HepG2 (cell line): ENCODE data around the gene RTKN2. TPM values are rescaled to one million over a fixed set of nuclear protein-coding genes. Genes with fewer than 3 reads are reported as not detected.

ENCODE experiments used
- ATAC-seq: fragments of 200-7000 bp; cut with Tn5 transposase; 3 replicates; pipeline ENCODE4 v1.9.1; 2020; ENCODE audit warnings: mild to moderate bottlenecking, moderate library complexity
- BruUV-seq: library from RNA; stranded (reverse); fragments of 400-500 nt; replicated peaks from 2 replicates; lab custom pipeline; 2021; lab: Mats Ljungman, UMichigan
- CTCF ChIA-PET: fragments of 300-600 bp; formaldehyde crosslinking; extraction: SDS; loops from one replicate; lab custom pipeline; 2021; ENCODE audit warnings: low total read pairs, inconsistent platforms, low intra/inter-chr PET ratio; lab: Yijun Ruan, JAX
- POLR2A ChIA-PET: fragments of 350-600 bp; sonication (Branson Sonifier 250); formaldehyde crosslinking; loops from one replicate; lab custom pipeline; 2020; ENCODE audit warnings: antibody characterized with exemption, inconsistent platforms; lab: Yijun Ruan, JAX
- DNase-seq: peaks from one replicate; pipeline ENCODE4 v3.0.0-alpha.2; 2015; ENCODE audit warnings: low spot score
- FAIRE-seq: peaks from 3 replicates; lab custom pipeline; 2011; peaks lifted over from hg19 to GRCh38; lab: Jason Lieb, UNC
- H2AFZ ChIP-seq: one replicate; pipeline ENCODE4 v1.6.1; 2011; ENCODE audit warnings: low read length, inconsistent platforms
- H3K27ac ChIP-seq: fragments of 300-600 bp; 3 replicates; pipeline ENCODE4 v1.8.0; 2011; ENCODE audit warnings: mixed run types, mild to moderate bottlenecking, mixed read lengths, low read length, inconsistent platforms; ENCODE audit not compliant: insufficient read depth; ENCODE audit errors: extremely low read length
- H3K27me3 ChIP-seq, 2 experiments: fragments of 200-600 bp in 1 of 2; 2 replicates in 1 of 2; 3 replicates in 1 of 2; pipeline versions ENCODE4 v1.6.0 to v1.8.0; 2011; ENCODE audit warnings: low read length in 2 of 2, mild to moderate bottlenecking in 2 of 2, moderate library complexity in 2 of 2, inconsistent platforms in 1 of 2; ENCODE audit not compliant: insufficient read depth in 2 of 2, control insufficient read depth in 1 of 2
- H3K36me3 ChIP-seq, 2 experiments: fragments of 200-600 bp in 1 of 2; replicated peaks in 1 of 2; 2 replicates in 1 of 2; 3 replicates in 1 of 2; pipeline versions ENCODE4 v1.5.1 to v1.8.0; 2011; ENCODE audit warnings: low read length in 2 of 2, inconsistent platforms in 1 of 2; ENCODE audit not compliant: insufficient read depth in 2 of 2, control insufficient read depth in 1 of 2
- H3K4me1 ChIP-seq: 2 replicates; pipeline ENCODE4 v1.5.1; 2012; ENCODE audit warnings: low read length, inconsistent platforms; ENCODE audit not compliant: insufficient read depth
- H3K4me2 ChIP-seq: 2 replicates; pipeline ENCODE4 v1.6.0; 2011; ENCODE audit warnings: low read depth, low read length, inconsistent platforms
- H3K4me3 ChIP-seq, 3 experiments: fragments of 200-600 bp in 1 of 3; sonication (generic), shearing (Covaris generic) in 1 of 3; replicated peaks in 1 of 3; 2 replicates each; pipeline ENCODE4 v1.5.1; 2011 to 2016; ENCODE audit warnings: low read length in 3 of 3, inconsistent platforms in 2 of 3, low read depth in 2 of 3, mild to moderate bottlenecking in 2 of 3, control low read depth in 1 of 3, mixed read lengths in 1 of 3; ENCODE audit not compliant: insufficient read depth in 1 of 3
- H3K79me2 ChIP-seq: one replicate; pipeline ENCODE4 v1.6.1; 2011; ENCODE audit warnings: low read length, inconsistent platforms; ENCODE audit not compliant: insufficient read depth
- H3K9ac ChIP-seq: 2 replicates; pipeline ENCODE4 v1.6.0; 2011; ENCODE audit warnings: mild to moderate bottlenecking, low read depth, low read length, inconsistent platforms; ENCODE audit not compliant: insufficient read depth
- H3K9me3 ChIP-seq: 2 replicates; pipeline ENCODE4 v1.5.1; 2012; ENCODE audit warnings: mild to moderate bottlenecking, low read length
- H4K20me1 ChIP-seq: 2 replicates; pipeline ENCODE4 v1.6.0; 2011; ENCODE audit warnings: inconsistent platforms, mild to moderate bottlenecking, low read length, moderate library complexity; ENCODE audit not compliant: insufficient read depth
- EZH2 ChIP-seq: conservative IDR thresholded peaks from 2 replicates; pipeline ENCODE4 v1.6.1; 2012; ENCODE audit warnings: mild to moderate bottlenecking, low read depth, low read length, moderate library complexity
- FOXA3 ChIP-seq: IDR thresholded peaks from 2 replicates; pipeline ENCODE4 v1.6.1; 2016; ENCODE audit warnings: missing genetic modification reagents, missing compliant biosample characterization
- RFXANK ChIP-seq: IDR thresholded peaks from 2 replicates; pipeline ENCODE4 v1.6.1; 2016
- YEATS2 ChIP-seq: sonication (generic); formaldehyde crosslinking; IDR thresholded peaks from 2 replicates; pipeline ENCODE4 v1.4.0; 2020; ENCODE audit warnings: missing genetic modification reagents, borderline replicate concordance
- ZNF17 ChIP-seq: sonication (generic); formaldehyde crosslinking; IDR thresholded peaks from 2 replicates; pipeline ENCODE4 v1.5.0; 2020; ENCODE audit warnings: mild to moderate bottlenecking, missing genetic modification reagents
- ZNF331 ChIP-seq: sonication (generic); formaldehyde crosslinking; IDR thresholded peaks from 2 replicates; pipeline ENCODE4 v1.4.0; 2020; ENCODE audit warnings: missing genetic modification reagents
- WGBS: methylation state at CpG from one replicate; pipeline ENCODE4 v1.1.6; 2017; ENCODE audit warnings: low lambda C conversion rate; 5-methylcytosine and 5-hydroxymethylcytosine counted together
- in situ Hi-C: cut with HindIII; loops from 2 replicates; pipeline ENCODE4 v1.10.0; 2017; ENCODE audit warnings: low pct_unique_long_range_greater_than_20kb; ENCODE audit not compliant: extremely low pct_ligation_motif_present
- intact Hi-C: fragments of 100-400 bp; cut with micrococcal nuclease; formaldehyde crosslinking; loops from one replicate; pipeline ENCODE4 v1.10.0; 2022; ENCODE audit not compliant: unreplicated experiment
- polyA plus RNA-seq, 8 experiments: library from polyadenylated mRNA; depleted of rRNA in 3 of 8; stranded (reverse) in 7 of 8; unstranded in 1 of 8; fragments of >200 nt; fragmentation: Illumina TruSeq in 4 of 8; extraction: Trizol in 4 of 8; gene quantifications; 2 replicates each; pipeline versions ENCODE4 v1.2.1 to v1.2.3, GENCODE V29; 2011 to 2016; ENCODE audit warnings: low read depth in 4 of 8, missing spikeins in 1 of 8, mixed read lengths in 1 of 8; ENCODE audit not compliant: insufficient read depth in 1 of 8
- total RNA-seq, 5 experiments: library from RNA; depleted of rRNA; stranded (reverse); fragments of >200 nt; fragmentation: Illumina TruSeq; extraction: Trizol; gene quantifications; 2 replicates each; pipeline ENCODE4 v1.2.3, GENCODE V29; 2016; ENCODE audit warnings: low read depth in 1 of 5
- TF ChIP-seq, protein P1 (sequence below): sonication (generic); formaldehyde crosslinking; IDR thresholded peaks from 2 replicates; pipeline ENCODE4 v1.4.0; 2020; ENCODE audit warnings: missing genetic modification reagents
- TF ChIP-seq, protein P2 (sequence below): sonication (generic); formaldehyde crosslinking; IDR thresholded peaks from 2 replicates; pipeline ENCODE4 v1.8.1; 2022; ENCODE audit warnings: mild to moderate bottlenecking, missing genetic modification reagents

RTKN2 gene
- total and polyA plus RNA-seq, 2 of the 13 experiments (the other 11 are each of a cell fraction or from before 2014, with no cell fraction given), result 2.2 to 7.0 TPM

DNA sequence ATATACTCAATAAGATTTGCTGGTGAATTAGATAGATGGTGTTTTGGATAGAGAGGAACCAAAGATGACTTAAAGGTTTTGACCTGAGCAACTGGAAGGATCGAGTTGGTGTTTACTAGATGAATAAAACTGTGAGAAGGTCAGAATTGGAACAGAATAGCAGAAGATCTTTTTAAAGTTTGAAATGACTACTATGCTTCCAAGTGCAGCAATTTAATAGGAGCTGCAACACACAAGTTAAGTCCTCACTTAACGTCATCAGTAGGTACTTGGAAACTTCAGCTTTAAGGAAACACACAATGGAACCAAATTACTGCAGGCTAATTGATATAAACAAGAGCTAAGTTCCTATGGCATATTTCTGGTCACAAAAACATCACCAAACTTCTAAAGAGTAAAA, 86.5 kb downstream of the RTKN2 start (continued):
- TF ChIP-seq, protein P1, sequence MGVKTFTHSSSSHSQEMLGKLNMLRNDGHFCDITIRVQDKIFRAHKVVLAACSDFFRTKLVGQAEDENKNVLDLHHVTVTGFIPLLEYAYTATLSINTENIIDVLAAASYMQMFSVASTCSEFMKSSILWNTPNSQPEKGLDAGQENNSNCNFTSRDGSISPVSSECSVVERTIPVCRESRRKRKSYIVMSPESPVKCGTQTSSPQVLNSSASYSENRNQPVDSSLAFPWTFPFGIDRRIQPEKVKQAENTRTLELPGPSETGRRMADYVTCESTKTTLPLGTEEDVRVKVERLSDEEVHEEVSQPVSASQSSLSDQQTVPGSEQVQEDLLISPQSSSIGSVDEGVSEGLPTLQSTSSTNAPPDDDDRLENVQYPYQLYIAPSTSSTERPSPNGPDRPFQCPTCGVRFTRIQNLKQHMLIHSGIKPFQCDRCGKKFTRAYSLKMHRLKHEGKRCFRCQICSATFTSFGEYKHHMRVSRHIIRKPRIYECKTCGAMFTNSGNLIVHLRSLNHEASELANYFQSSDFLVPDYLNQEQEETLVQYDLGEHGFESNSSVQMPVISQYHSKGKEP (CRISPR knock-in tag), result no peak
- no peak for TF ChIP-seq ZNF17
- TF ChIP-seq, all 625 proteins: peak for 0

DNA sequence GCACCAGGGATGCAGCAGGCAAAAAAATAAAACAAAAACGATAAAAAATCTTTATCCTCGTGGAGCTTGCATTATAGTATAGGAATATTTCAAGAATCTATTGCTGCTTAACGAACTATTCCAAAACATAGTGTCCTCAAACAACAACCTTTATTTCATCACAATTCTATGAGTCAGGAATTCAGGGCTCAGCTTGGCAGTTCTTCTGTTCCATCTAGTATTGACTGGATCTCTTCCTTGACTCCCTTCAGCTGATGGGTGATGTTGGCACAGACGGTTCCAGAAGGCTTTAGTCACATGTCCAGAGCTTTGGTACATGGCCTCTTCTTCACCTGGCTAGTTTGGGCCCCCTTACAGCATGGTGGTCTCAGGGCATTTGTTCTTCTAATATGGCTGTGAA, 88.0 kb downstream of the RTKN2 start:
- Histone ChIP-seq H4K20me1 (no peaks in the 10 kb centered on the region), H3K36me3 (no peaks in the 10 kb centered on the region)
- FAIRE-seq, result no peak
- POLR2A ChIA-PET, result no interaction called here
- peak; percentile 96 for TF ChIP-seq ZNF331
- no peak for TF ChIP-seq EZH2
- TF ChIP-seq RFXANK, result no peak
- TF ChIP-seq FOXA3 (CRISPR knock-in tag), result no peak
- TF ChIP-seq YEATS2 (CRISPR knock-in tag), result no peak
- TF ChIP-seq, protein P2, sequence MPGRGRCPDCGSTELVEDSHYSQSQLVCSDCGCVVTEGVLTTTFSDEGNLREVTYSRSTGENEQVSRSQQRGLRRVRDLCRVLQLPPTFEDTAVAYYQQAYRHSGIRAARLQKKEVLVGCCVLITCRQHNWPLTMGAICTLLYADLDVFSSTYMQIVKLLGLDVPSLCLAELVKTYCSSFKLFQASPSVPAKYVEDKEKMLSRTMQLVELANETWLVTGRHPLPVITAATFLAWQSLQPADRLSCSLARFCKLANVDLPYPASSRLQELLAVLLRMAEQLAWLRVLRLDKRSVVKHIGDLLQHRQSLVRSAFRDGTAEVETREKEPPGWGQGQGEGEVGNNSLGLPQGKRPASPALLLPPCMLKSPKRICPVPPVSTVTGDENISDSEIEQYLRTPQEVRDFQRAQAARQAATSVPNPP (CRISPR knock-in tag), result no peak
- TF ChIP-seq, all 625 proteins: peak for 1
- ATAC-seq (no peak), DNase-seq (no peak)
- Histone ChIP-seq H3K9ac (no peak overlapping the region), H3K4me1 (peaks cover 15% of the 10 kb centered on the region), H3K9me3 (peaks cover 5% of the 10 kb centered on the region), H3K27ac (no peak overlapping the region), H2AFZ (no peak overlapping the region), H3K4me2 (no peak overlapping the region), H3K79me2 (no peaks in the 10 kb centered on the region), H3K4me3 (no peak overlapping the region), H3K27me3 (no peaks in the 10 kb centered on the region)
- intact Hi-C loops, result loop anchor here (5.0 kb wide), 1 partner anchor 133 kb away; no protein-coding TSS in a partner anchor
- WGBS, result 92% methylated on average over 4 of the region's 4 CpGs
- CTCF ChIA-PET, result no interaction called here
- in situ Hi-C loops, result no loop called here
- BruUV-seq, result no TSS peak
